Osteoblast (primary cell): ENCODE measurements around the gene ETAA1. TPM values are rescaled to one million over a fixed set of nuclear protein-coding genes. Genes with fewer than 3 reads are reported as not detected.

Source experiments
- DNase-seq: peaks from one replicate; pipeline ENCODE4 v3.0.0; 2011; ENCODE audit warnings: low spot score, mixed read lengths; ENCODE audit not compliant: insufficient read length; ENCODE audit errors: missing footprints
- H2AFZ ChIP-seq: 2 replicates; pipeline ENCODE4 v1.6.0; 2011; ENCODE audit warnings: mild to moderate bottlenecking, low read length
- H3K27ac ChIP-seq: 2 replicates; pipeline ENCODE4 v1.5.1; 2011; ENCODE audit warnings: mild to moderate bottlenecking, low read depth, low read length, moderate library complexity
- H3K27me3 ChIP-seq: 2 replicates; pipeline ENCODE4 v1.6.0; 2012; ENCODE audit warnings: mild to moderate bottlenecking, control low read depth, inconsistent platforms, low read length, moderate library complexity; ENCODE audit not compliant: insufficient read depth
- H3K36me3 ChIP-seq: 2 replicates; pipeline ENCODE4 v1.5.1; 2011; ENCODE audit warnings: mild to moderate bottlenecking, low read length, control low read depth, moderate library complexity; ENCODE audit not compliant: insufficient read depth
- H3K4me1 ChIP-seq: 2 replicates; pipeline ENCODE4 v1.5.1; 2011; ENCODE audit warnings: mild to moderate bottlenecking, low read length, control low read depth, moderate library complexity; ENCODE audit not compliant: insufficient read depth
- H3K4me2 ChIP-seq: 2 replicates; pipeline ENCODE4 v1.6.0; 2011; ENCODE audit warnings: mild to moderate bottlenecking, low read length; ENCODE audit not compliant: insufficient read depth
- H3K4me3 ChIP-seq: fragments of 200-600 bp; sonication (generic); 3 replicates; pipeline ENCODE4 v1.5.1; 2012; ENCODE audit warnings: mild to moderate bottlenecking, low read length, inconsistent platforms; ENCODE audit not compliant: insufficient read depth
- H3K79me2 ChIP-seq: 2 replicates; pipeline ENCODE4 v1.6.0; 2012; ENCODE audit warnings: mild to moderate bottlenecking, low read length, control low read depth, inconsistent platforms; ENCODE audit not compliant: insufficient read depth
- H3K9me3 ChIP-seq: 2 replicates; pipeline ENCODE4 v1.5.1; 2011; ENCODE audit warnings: low read depth, low read length, control low read depth
- H4K20me1 ChIP-seq: 2 replicates; pipeline ENCODE4 v1.6.0; 2012; ENCODE audit warnings: mild to moderate bottlenecking, low read length, control low read depth; ENCODE audit not compliant: insufficient read depth
- total RNA-seq: library from RNA; depleted of rRNA; stranded (reverse); fragments of >200 nt; gene quantifications from 2 replicates; pipeline ENCODE4 v1.2.3, GENCODE V29; 2012
- TF ChIP-seq, protein P1 (sequence below): IDR thresholded peaks from 2 replicates; pipeline ENCODE4 v1.5.1; 2011; ENCODE audit warnings: mild to moderate bottlenecking, low read depth, low read length, moderate library complexity; ENCODE audit errors: extremely low read depth

Gene ETAA1
- total RNA-seq, 1 donor = 20.6 TPM

DNA sequence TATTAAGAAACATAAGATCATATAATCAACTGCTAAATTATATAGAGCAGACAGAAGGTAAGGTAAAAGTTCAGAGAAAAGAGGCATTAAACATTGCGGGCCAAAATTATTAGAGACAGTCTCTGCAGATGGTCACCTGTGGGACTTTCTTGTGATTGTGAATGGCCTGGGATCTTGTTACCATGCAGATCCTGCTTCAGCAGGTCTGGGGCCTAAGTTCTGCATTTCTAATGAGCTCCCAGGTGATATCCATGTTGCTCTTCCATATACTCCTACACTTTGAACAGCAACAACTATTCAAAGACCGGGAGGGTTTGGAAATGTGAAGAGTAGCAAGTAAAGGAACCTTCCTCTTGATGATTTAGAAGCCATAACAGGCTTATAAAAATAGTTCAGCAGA lies 8.5 kb upstream of the ETAA1 start:
- Histone ChIP-seq H3K36me3 (no peaks in the 10 kb centered on the region), H4K20me1 (no peaks in the 10 kb centered on the region), H2AFZ (peak overlapping the region; percentile 9), H3K4me1 (peaks cover 33% of the 10 kb centered on the region), H3K4me2 (no peak overlapping the region), H3K27me3 (no peaks in the 10 kb centered on the region), H3K9me3 (no peaks in the 10 kb centered on the region), H3K4me3 (no peak overlapping the region), H3K27ac (peak overlapping the region; percentile 42), H3K79me2 (no peaks in the 10 kb centered on the region)
- TF ChIP-seq, protein P1, sequence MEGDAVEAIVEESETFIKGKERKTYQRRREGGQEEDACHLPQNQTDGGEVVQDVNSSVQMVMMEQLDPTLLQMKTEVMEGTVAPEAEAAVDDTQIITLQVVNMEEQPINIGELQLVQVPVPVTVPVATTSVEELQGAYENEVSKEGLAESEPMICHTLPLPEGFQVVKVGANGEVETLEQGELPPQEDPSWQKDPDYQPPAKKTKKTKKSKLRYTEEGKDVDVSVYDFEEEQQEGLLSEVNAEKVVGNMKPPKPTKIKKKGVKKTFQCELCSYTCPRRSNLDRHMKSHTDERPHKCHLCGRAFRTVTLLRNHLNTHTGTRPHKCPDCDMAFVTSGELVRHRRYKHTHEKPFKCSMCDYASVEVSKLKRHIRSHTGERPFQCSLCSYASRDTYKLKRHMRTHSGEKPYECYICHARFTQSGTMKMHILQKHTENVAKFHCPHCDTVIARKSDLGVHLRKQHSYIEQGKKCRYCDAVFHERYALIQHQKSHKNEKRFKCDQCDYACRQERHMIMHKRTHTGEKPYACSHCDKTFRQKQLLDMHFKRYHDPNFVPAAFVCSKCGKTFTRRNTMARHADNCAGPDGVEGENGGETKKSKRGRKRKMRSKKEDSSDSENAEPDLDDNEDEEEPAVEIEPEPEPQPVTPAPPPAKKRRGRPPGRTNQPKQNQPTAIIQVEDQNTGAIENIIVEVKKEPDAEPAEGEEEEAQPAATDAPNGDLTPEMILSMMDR = no peak
- DNase-seq = no peak

DNA sequence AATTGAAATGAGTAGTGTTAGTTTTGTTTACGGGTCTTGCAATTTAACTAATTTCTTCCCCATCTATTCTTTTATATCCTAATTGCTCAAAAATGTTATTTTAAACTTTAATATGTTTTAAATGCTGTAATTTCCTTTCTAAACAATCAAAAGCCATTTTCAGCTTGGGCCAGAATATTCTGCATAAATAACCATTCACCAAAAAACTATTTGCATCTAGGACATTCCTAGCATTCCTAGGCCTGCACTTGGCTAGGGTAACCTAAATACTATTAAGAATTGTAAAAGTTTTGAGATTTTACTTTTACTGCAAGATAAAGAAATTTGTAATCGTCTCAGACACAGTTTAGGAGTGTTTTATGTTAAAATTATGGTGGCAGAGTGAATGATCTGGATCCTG lies 7.8 kb upstream of the ETAA1 start:
- peak overlapping the region; percentile 64 for H2AFZ ChIP-seq
- DNase-seq = peak; percentile 78
- H3K4me2 ChIP-seq = peak overlapping the region; percentile 16
- H3K9me3 ChIP-seq = no peaks in the 10 kb centered on the region
- no peaks in the 10 kb centered on the region for H3K27me3 ChIP-seq
- no peaks in the 10 kb centered on the region for H3K79me2 ChIP-seq
- H3K27ac ChIP-seq = peak overlapping the region; percentile 42
- H4K20me1 ChIP-seq = no peaks in the 10 kb centered on the region
- no peaks in the 10 kb centered on the region for H3K36me3 ChIP-seq
- H3K4me3 ChIP-seq = no peak overlapping the region
- peaks cover 36% of the 10 kb centered on the region for H3K4me1 ChIP-seq
- TF ChIP-seq, protein P1 = no peak

DNA sequence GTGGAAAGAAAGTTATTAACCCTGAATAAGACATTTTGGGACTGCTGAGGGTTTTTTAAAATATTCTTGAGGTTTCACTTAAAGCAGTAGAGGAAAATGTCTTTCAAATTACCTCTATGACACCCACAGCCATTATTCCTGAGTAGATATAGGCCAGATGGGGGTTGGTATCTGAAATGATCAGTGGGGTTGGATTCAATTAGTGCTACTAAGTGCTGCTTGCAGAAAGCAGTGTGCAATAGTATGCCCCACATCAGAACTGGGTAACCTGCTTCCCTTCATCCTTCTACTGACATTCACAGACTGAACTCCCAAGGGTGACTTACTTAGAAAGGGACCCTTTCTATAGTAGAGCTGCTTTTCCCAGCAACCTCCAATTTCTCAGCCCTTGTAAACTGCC lies 7.3 kb upstream of the ETAA1 start:
- Histone ChIP-seq H3K27ac (peak overlapping the region; percentile 42), H4K20me1 (no peaks in the 10 kb centered on the region), H3K9me3 (no peaks in the 10 kb centered on the region), H2AFZ (peak overlapping the region; percentile 64), H3K79me2 (no peaks in the 10 kb centered on the region), H3K4me1 (peaks cover 40% of the 10 kb centered on the region), H3K36me3 (no peaks in the 10 kb centered on the region), H3K27me3 (no peaks in the 10 kb centered on the region), H3K4me3 (no peak overlapping the region), H3K4me2 (peak overlapping the region; percentile 16)
- DNase-seq = no peak
- TF ChIP-seq, protein P1 = no peak

DNA sequence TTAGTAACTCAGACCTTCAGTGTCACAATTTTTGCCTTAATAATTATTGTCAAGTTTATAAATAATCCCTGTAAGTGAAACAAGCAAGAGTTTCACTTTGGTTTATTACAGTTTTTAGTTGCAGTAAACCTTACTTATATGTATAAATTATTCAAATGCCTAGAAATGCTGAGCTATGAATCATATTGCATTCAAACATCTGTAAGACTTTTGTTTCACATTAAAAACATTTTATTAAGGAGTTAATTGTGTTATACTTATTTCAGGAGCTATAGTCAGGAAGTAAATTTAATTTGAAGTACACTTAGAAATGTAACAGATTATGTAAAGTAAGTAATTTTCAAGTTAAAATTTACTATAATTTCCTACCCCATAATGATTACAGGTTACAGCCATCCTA lies 3.9 kb upstream of the ETAA1 start:
- Histone ChIP-seq H3K4me3 (no peak overlapping the region), H3K27ac (peak overlapping the region; percentile 20)
- TF ChIP-seq, protein P1 = no peak

More for the DNA sequence above, 3.9 kb upstream of the ETAA1 start:
- Histone ChIP-seq H2AFZ (peak overlapping the region; percentile 58), H3K36me3 (no peaks in the 10 kb centered on the region), H3K4me2 (peak overlapping the region; percentile 8), H3K4me1 (peaks cover 44% of the 10 kb centered on the region), H3K9me3 (no peaks in the 10 kb centered on the region), H3K79me2 (peaks cover 12% of the 10 kb centered on the region), H4K20me1 (no peaks in the 10 kb centered on the region), H3K27me3 (no peaks in the 10 kb centered on the region)
- DNase-seq = no peak
